GM18517 (cell line): Measurements from ENCODE around the gene DIS3L2.
"Not testable (repeated sequence)": the region's sequence is repeated elsewhere in the genome, so short reads cannot be mapped to it uniquely, and the experiment has no call there.

Experiments
- ATAC-seq: cut with Tn5 transposase; IDR thresholded peaks from one replicate; pipeline ENCODE4 v1.9.1; 2021; ENCODE audit warnings: mild to moderate bottlenecking, moderate library complexity; ENCODE audit not compliant: unreplicated experiment

DIS3L2 gene

GRCh38 chr2:232341739-232342126 lies 380.2 kb downstream of the DIS3L2 start:
- ATAC-seq = no peak

- no peak for ATAC-seq
Observed at GRCh38 chr2:232342635-232343565, 381.4 kb downstream of the DIS3L2 start.

GRCh38 chr2:232343821-232344220 lies 382.3 kb downstream of the DIS3L2 start:
- no peak for ATAC-seq

- ATAC-seq = no peak
Observed at GRCh38 chr2:232345251-232345650, 383.7 kb downstream of the DIS3L2 start.

- no peak for ATAC-seq
Observed at GRCh38 chr2:232347369-232347768, 385.9 kb downstream of the DIS3L2 start.

GRCh38 chr2:232348936-232349335 lies 387.4 kb downstream of the DIS3L2 start:
- no peak for ATAC-seq

GRCh38 chr2:232349546-232349945 lies 388.0 kb downstream of the DIS3L2 start:
- no peak for ATAC-seq

- ATAC-seq = no peak
Observed at GRCh38 chr2:232349946-232350635, 388.6 kb downstream of the DIS3L2 start.

- ATAC-seq = no peak
Observed at GRCh38 chr2:232350804-232351685, 389.5 kb downstream of the DIS3L2 start.

- ATAC-seq = no peak
Observed at GRCh38 chr2:232351686-232352510, 390.4 kb downstream of the DIS3L2 start.

GRCh38 chr2:232352511-232353091 lies 391.1 kb downstream of the DIS3L2 start:
- ATAC-seq = no peak

- ATAC-seq = no peak
Observed at GRCh38 chr2:232353096-232353495, 391.6 kb downstream of the DIS3L2 start.

GRCh38 chr2:232353660-232354059 lies 392.1 kb downstream of the DIS3L2 start:
- ATAC-seq = no peak

GRCh38 chr2:232354069-232354468 lies 392.6 kb downstream of the DIS3L2 start:
- no peak for ATAC-seq

GRCh38 chr2:232361646-232362045 lies 400.1 kb downstream of the DIS3L2 start:
- no peak for ATAC-seq

GRCh38 chr2:232362174-232362900 lies 400.8 kb downstream of the DIS3L2 start:
- no peak for ATAC-seq

GRCh38 chr2:232363064-232363783 lies 401.7 kb downstream of the DIS3L2 start:
- not testable (repeated sequence) for ATAC-seq

GRCh38 chr2:232363784-232364615 lies 402.5 kb downstream of the DIS3L2 start:
- ATAC-seq = no peak
